ENCODE data around the gene TIA1. TPM values are rescaled to one million over a fixed set of nuclear protein-coding genes. Genes with fewer than 3 reads are reported as not detected.
"Not testable (repeated sequence)": the region's sequence is repeated elsewhere in the genome, so short reads cannot be mapped to it uniquely, and the experiment has no call there.

Gene TIA1
- polyA plus RNA-seq, 3 donors = 47.0 to 61.9 (median 48.7) TPM

DNA sequence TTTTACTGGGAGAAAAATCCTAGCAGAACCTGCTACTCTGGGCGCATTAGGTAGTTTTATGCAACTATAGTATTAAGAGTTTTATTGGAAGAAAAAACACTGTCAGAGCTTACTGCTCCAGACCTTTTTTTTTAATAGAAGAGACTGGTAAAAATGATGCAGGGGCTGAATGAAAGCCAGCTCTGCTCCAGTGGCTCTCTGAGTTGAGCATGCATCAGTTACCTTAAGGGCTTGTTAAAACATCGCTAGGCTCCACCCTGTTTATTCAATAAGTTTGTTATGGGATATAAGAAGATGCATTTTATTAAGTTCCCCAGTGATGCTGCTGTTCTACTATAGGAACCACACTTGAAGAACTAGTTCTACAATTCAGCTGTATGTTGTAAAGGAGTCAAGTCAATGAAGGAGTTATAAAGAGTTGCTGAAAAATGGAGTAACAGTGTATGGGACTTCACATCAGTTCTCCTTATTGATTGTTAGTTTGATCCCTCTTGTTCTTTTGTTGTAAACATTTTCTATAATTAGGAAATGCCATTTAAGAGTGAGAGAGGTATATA, 31.9 kb upstream of the TIA1 start:
- DNase-seq = no peak

DNA sequence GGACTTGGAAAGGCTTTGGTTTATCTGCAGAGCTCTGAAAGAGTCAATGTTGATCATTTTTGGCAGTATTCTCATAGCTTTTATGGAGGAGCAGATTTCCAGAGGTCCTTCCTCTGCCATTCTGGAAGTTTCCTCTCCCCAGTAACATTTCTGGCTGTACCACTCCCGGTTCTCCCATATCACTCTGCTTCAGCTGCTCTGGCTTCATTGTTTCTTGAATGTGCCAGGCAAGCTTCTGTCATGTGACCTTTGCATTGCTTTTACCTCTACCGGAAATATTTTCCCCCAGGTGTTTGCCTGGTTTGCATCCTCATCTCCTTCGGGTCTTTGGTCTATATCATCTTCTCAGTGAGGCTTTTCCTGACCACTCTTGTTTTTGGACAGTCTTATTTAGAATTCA, 21.9 kb upstream of the TIA1 start:
- Mint-ChIP-seq H3K9me3 (peaks cover 0 to 7% (median 3%) of the 10 kb centered on the region in 7 donors), H3K4me1 (no peaks in the 10 kb centered on the region), H3K27me3 (ENCODE audit: low read depth in 3 of 3) (no peaks in the 10 kb centered on the region), H3K27ac (no peak overlapping the region), H3K4me3 (no peak overlapping the region), H3K36me3 (peaks cover 28 to 37% of the 10 kb centered on the region in 2 donors)
- Histone ChIP-seq H3K36me3 (replicated peaks in 1 of 2; ENCODE audit: control insufficient read depth in 1 of 2, insufficient read depth in 2 of 2, low read length in 2 of 2) (peaks cover 1 to 9% of the 10 kb centered on the region in 2 donors), H3K27ac (ENCODE audit: low read depth in 1 of 2, low read length in 2 of 2) (no peak overlapping the region), H3K79me2 (ENCODE audit: insufficient read depth, low read length) (no peaks in the 10 kb centered on the region), H3K4me3 (replicated peaks in 1 of 3; ENCODE audit: low read depth in 2 of 3, low read length in 3 of 3) (no peak overlapping the region), H2AFZ (ENCODE audit: insufficient read depth, low read depth, low read length, poor library complexity, severe bottlenecking) (no peak overlapping the region), H3K4me1 (ENCODE audit: control insufficient read depth in 1 of 2, insufficient read depth in 2 of 2, low read length in 2 of 2) (no peaks in the 10 kb centered on the region), H3K27me3 (ENCODE audit: control insufficient read depth in 2 of 2, insufficient read depth in 2 of 2, low read length in 2 of 2) (no peaks in the 10 kb centered on the region), H3K9ac (ENCODE audit: insufficient read depth, low read length, poor library complexity, severe bottlenecking) (no peak overlapping the region), H3K4me2 (replicated peaks; ENCODE audit: extremely low read depth, low read length, poor library complexity, severe bottlenecking) (no peak overlapping the region), H3K9me3 (replicated peaks in 1 of 2; ENCODE audit: control insufficient read depth in 1 of 2, insufficient read depth in 1 of 2, low read length in 2 of 2) (no peaks in the 10 kb centered on the region), H4K20me1 (ENCODE audit: insufficient read depth, low read length) (no peaks in the 10 kb centered on the region)
- TF ChIP-seq, protein P1, sequence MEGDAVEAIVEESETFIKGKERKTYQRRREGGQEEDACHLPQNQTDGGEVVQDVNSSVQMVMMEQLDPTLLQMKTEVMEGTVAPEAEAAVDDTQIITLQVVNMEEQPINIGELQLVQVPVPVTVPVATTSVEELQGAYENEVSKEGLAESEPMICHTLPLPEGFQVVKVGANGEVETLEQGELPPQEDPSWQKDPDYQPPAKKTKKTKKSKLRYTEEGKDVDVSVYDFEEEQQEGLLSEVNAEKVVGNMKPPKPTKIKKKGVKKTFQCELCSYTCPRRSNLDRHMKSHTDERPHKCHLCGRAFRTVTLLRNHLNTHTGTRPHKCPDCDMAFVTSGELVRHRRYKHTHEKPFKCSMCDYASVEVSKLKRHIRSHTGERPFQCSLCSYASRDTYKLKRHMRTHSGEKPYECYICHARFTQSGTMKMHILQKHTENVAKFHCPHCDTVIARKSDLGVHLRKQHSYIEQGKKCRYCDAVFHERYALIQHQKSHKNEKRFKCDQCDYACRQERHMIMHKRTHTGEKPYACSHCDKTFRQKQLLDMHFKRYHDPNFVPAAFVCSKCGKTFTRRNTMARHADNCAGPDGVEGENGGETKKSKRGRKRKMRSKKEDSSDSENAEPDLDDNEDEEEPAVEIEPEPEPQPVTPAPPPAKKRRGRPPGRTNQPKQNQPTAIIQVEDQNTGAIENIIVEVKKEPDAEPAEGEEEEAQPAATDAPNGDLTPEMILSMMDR (IDR thresholded peaks at IDR 0.05) = no peak
- 80% methylated on average over 3 of the region's 3 CpGs for WGBS (ENCODE audit: insufficient coverage)
- no peak for DNase-seq
- intact Hi-C loops (cut with micrococcal nuclease) = no loop called here

More for the DNA sequence above, 31.9 kb upstream of the TIA1 start:
- 100% methylated on average over 1 of the region's 2 CpGs for whole genome bisulfite sequencing (ENCODE audit: insufficient coverage)
- no peaks in the 10 kb centered on the region for H3K9me3 Mint-ChIP-seq
- H3K27ac Mint-ChIP-seq = no peak overlapping the region
- Histone ChIP-seq H3K27me3 (ENCODE audit: control insufficient read depth in 2 of 2, insufficient read depth in 2 of 2, low read length in 2 of 2) (no peaks in the 10 kb centered on the region), H3K9me3 (replicated peaks in 1 of 2; ENCODE audit: control insufficient read depth in 1 of 2, insufficient read depth in 1 of 2, low read length in 2 of 2) (no peaks in the 10 kb centered on the region), H3K4me1 (ENCODE audit: control insufficient read depth in 1 of 2, insufficient read depth in 2 of 2, low read length in 2 of 2) (no peaks in the 10 kb centered on the region), H3K36me3 (replicated peaks in 1 of 2; ENCODE audit: control insufficient read depth in 1 of 2, insufficient read depth in 2 of 2, low read length in 2 of 2) (peaks cover 63 to 95% of the 10 kb centered on the region in 2 donors), H3K9ac (ENCODE audit: insufficient read depth, low read length, poor library complexity, severe bottlenecking) (no peak overlapping the region), H3K27ac (ENCODE audit: low read depth in 1 of 2, low read length in 2 of 2) (no peak overlapping the region), H3K79me2 (ENCODE audit: insufficient read depth, low read length) (peaks cover 29% of the 10 kb centered on the region), H3K4me2 (replicated peaks; ENCODE audit: extremely low read depth, low read length, poor library complexity, severe bottlenecking) (no peak overlapping the region), H2AFZ (ENCODE audit: insufficient read depth, low read depth, low read length, poor library complexity, severe bottlenecking) (no peak overlapping the region), H4K20me1 (ENCODE audit: insufficient read depth, low read length) (peaks cover 52% of the 10 kb centered on the region), H3K4me3 (replicated peaks in 1 of 3; ENCODE audit: low read depth in 2 of 3, low read length in 3 of 3) (no peak overlapping the region)
- H3K27me3 Mint-ChIP-seq (ENCODE audit: low read depth in 3 of 3) = peaks cover 0 to 1% (median 0%) of the 10 kb centered on the region in 3 donors
- H3K4me3 Mint-ChIP-seq = no peak overlapping the region
- H3K4me1 Mint-ChIP-seq = no peaks in the 10 kb centered on the region
- TF ChIP-seq, protein P1 (IDR thresholded peaks at IDR 0.05) = no peak
- peaks cover 62 to 84% of the 10 kb centered on the region in 2 donors for H3K36me3 Mint-ChIP-seq
- intact Hi-C loops (cut with micrococcal nuclease) = no loop called here

DNA sequence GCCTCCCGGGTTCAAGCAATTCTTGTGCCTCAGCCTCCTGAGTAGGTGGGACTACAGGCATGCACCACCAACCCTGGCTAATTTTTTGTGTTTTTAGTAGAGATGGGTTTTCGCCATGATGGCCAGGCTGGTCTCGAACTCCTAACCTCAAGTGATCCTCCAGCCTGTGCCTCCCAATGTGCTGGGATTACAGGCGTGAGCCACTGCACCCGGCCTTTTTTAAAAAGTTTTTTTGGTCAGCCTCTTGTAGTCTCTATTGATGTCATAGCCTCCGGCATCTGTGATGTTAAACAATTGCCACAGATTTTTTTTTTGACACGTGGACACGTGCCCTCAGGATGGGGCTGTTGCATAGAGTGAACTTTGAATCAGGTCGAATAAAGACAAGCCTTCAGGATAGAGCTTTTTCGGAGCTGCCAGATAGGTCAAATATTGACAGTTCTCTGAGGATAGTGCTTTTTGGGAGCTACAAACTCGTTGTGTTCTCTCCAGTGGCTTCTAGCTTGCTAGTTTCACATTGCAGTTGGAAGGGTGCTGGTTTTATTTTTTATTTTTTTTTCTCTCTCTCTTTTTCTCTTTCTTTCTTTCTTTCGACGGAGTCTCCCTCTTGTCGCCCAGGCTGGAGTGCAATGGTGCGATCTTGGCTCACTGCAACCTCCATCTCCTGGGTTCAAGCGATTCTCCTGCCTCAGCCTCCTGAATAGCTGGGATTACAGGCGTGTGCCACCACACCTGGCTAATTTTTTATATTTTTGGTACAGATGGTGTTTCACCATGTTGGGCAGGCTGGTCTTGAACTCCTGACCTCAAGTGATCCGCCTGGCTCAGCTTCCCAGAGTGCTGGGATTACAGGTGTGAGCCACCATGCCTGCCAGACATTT, 21.2 kb upstream of the TIA1 start:
- H3K4me2 ChIP-seq (replicated peaks; ENCODE audit: extremely low read depth, low read length, poor library complexity, severe bottlenecking); H3K4me3 ChIP-seq (replicated peaks in 1 of 3; ENCODE audit: low read depth in 2 of 3, low read length in 3 of 3); H3K4me1 ChIP-seq (ENCODE audit: control insufficient read depth in 1 of 2, insufficient read depth in 2 of 2, low read length in 2 of 2); H3K36me3 ChIP-seq (replicated peaks in 1 of 2; ENCODE audit: control insufficient read depth in 1 of 2, insufficient read depth in 2 of 2, low read length in 2 of 2); H2AFZ ChIP-seq (ENCODE audit: insufficient read depth, low read depth, low read length, poor library complexity, severe bottlenecking); DNase-seq; H4K20me1 ChIP-seq (ENCODE audit: insufficient read depth, low read length); H3K9ac ChIP-seq (ENCODE audit: insufficient read depth, low read length, poor library complexity, severe bottlenecking); H3K9me3 ChIP-seq (replicated peaks in 1 of 2; ENCODE audit: control insufficient read depth in 1 of 2, insufficient read depth in 1 of 2, low read length in 2 of 2); H3K79me2 ChIP-seq (ENCODE audit: insufficient read depth, low read length); H3K27me3 ChIP-seq (ENCODE audit: control insufficient read depth in 2 of 2, insufficient read depth in 2 of 2, low read length in 2 of 2); H3K4me1 Mint-ChIP-seq; H3K27ac ChIP-seq (ENCODE audit: low read depth in 1 of 2, low read length in 2 of 2); H3K4me3 Mint-ChIP-seq; H3K9me3 Mint-ChIP-seq; intact Hi-C loops (cut with micrococcal nuclease); H3K27me3 Mint-ChIP-seq (ENCODE audit: low read depth in 3 of 3): not testable (repeated sequence)
- WGBS (ENCODE audit: insufficient coverage) = 95% methylated on average over 10 of the region's 18 CpGs
- H3K27ac Mint-ChIP-seq = peak overlapping the region in 1 of 7 donors; percentile 9
- H3K36me3 Mint-ChIP-seq = peaks cover 23 to 35% of the 10 kb centered on the region in 2 donors

All from CD14-positive monocyte (primary cell).